GM19351 (cell line): ENCODE results near the gene MRPS18C.

ENCODE experiments used
- ATAC-seq: cut with Tn5 transposase; IDR thresholded peaks from one replicate; pipeline ENCODE4 v1.9.1; 2021; ENCODE audit warnings: mild to moderate bottlenecking, moderate library complexity; ENCODE audit not compliant: unreplicated experiment

Gene MRPS18C

DNA sequence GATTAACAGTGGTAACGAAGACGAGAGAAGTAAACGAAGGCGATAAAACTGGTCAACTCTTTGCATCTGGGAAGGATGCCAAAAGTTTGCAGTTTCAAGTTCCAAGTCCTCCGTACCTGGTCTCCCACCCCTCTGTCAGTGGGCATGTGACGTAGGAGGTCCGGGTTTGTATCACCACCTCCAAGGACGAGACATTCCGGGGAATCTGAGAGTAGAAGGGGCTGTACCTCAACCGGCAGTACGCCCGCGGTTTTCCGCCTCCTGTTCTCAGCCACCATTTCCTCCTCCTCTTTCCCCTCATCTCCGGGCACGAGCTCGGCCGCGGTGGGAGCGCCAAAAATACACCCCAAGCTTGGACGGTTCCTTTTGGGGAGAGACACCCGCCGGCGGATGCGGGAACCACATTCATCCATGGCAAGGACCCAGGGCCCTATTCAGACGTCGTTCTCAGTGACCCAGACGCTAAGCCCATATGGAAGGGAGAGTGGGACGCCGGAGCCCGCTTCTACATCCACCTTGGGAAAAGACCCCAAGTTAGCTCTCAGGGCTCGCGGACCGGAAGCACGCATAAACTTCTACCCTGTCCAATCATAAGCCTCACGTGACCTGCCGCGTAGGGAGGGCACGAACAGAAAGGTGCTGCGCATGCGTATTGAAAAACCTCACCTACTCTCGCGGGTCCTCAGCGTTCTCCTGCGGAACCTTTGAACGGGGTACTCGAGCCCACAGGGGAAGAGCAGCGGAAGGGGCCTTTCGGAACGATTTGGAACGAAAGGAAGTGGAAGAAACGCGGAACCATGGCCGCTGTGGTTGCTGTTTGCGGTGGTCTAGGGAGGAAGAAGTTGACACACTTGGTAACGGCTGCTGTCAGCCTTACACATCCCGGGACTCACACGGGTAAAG, at the start of gene MRPS18C, which contains the start of gene HELQ:
Gene MRPS18C, plus strand, starts transcription at position 778 of the 903 bp plus-strand sequence. Its CDS starts 20 bp downstream, at position 798.
Gene HELQ, minus strand, starts transcription at position 543 of the 903 bp plus-strand sequence. Its CDS starts 130 bp downstream, at position 413.
- peak; percentile 93 for ATAC-seq

DNA sequence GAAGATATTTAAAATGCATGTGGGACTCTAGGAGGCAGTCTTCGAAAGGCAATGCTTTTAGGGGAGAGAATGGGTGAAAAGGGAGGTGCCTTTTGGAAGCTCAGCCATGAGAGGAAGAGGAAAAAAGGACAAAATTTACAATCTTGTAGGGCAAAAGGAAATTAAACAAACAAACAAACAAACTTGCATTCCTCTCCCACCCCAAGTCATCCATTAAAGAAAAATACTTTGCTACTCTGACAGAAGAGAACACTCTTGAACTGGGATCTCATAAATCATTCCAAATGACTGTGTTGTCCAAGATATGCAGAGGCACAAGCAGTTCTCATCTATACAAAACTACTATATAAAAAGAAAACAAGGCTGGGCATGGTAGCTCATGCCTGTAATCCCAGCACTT, 47.0 kb upstream of the MRPS18C start:
- ATAC-seq = no peak

DNA sequence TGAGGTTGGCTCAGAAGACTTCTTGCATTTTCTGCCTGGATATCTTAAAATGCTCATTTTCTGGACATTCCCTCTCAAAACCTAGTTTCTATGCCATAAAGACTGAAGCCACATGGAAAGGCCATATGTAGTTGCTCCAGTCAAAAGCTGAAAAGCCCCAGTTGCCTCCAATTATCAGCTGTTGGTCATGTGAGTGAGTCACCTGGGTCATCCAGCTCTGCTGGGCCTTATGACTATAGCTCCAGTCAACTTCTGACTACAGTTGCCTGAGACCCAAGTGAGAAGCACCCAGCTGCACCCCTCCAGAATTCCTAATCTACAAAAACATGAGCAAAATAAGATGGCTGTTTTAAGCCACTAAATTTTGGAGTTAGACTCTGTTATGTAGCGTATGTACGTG, 42.2 kb upstream of the MRPS18C start:
- no peak for ATAC-seq

DNA sequence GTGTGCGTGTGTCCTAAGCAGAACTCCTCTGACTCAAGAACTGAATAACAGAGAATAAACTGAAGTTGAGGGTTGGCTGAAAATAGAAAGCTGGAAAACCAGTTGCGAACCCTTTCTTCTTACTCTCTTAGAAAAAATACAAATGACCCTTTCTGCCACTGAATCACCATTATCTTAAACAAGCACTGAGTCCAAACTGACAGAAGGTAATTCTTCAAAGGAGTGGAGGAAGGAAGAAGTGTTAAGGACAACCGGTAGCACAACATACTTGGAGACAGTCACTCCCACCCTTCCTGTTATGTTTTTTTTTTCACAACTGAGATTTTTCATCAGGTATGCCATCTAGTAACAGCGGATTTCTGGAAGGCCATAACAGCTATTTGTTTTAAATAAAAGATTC, 38.3 kb upstream of the MRPS18C start:
- no peak for ATAC-seq

DNA sequence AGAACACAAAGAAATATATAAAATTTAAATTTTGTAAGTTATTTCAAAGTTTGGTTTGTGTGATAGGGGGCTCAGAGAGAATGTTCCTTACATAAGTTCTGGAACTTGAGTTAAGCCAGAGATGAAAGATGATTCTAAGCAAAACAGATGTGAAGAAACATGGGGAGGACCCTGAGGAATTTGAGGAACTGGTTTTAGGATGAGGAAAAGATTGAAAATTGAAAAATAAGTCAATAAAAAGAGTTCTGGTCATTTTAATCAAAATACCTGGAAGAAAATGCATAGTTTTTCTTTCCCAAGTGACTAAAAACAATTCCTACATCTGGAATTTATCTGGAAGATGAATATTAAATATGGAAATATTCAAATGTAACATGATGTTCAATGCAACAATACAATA, 37.6 kb upstream of the MRPS18C start:
- ATAC-seq = no peak

DNA sequence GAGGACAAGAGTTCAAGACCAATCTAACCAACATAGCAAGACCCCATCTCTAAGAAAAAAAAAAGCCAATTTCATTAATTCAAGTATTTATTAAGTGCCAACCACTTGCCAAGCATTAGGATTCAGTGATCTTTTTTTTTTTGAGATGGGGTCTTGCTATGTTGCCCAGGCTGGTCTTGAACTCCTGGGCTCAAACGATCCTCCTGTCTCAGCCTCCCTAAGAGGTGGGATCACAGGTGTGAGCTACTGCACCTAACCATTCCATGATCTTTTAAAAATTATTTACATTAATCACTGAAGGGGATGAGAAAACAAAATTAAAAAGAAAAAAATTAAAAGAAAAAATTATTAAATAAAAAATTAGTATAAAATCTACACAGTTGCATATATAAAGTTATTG, 24.7 kb upstream of the MRPS18C start:
- ATAC-seq = no peak

DNA sequence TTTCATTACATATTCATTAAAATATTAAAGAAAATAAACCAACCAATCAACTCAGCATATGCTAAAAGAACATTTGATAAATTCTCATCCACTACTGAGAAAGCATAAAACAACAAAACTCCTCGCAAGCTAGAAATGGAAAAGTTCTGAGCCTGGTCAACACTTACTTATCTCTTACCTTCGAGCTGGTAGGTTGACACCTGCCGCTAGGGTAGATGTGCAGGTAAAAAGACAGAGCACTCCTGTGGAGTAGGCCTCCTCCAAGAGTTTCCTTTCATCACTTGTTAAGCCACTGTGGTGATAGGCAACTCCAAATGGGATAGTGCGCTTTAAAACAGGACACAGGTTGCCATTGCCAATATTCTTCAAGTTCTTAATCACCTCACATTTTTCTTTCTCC, 19.2 kb upstream of the MRPS18C start:
- no peak for ATAC-seq

DNA sequence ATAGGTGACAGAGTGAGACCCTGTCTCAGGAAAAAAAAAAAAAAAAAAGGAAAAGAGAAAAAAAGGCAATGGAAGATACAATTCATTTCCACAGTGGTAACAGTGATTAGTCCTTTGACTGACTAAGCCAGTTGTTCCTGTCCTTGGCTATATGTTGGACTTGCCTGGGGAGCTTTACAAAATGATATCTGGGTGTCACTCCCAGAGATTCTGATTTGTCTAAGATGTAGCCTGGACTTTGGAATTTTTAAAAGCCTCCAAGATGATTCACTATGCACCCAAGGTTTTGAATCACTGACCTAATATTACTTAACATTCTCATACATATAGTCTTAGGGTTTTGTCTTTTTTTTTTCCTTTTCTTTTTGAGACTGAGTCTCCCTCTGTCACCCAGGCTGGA, 17.1 kb upstream of the MRPS18C start:
- no peak for ATAC-seq

DNA sequence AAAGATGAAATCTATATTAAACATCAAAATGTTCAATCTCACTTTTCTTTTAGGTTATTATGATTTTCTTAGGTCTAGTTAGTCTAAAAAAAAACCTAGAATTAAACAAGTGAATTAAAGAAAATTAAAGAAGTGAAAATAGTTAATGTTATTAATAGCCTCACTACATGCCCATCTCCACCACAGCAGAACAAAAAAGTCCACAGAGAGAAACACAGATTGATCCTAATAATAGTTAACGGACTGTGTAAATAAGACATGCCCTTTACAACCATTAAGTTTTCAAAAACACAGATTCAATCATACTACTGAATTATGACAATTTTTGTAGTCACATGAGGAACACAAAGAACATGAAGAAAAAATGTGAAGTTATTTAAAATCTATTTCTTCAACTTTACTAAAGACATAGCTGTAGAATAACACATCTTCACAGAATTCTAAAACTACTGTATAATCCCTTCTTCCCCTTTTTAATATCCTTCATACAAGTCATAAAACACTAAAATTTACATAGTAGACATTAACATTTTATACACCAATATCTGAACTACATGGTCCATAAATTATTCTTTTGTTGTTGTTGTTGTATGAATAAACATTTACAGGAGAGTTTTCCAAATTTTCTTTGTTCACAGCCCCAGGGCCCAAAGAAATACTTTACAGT, 15.6 kb upstream of the MRPS18C start:
- no peak for ATAC-seq

DNA sequence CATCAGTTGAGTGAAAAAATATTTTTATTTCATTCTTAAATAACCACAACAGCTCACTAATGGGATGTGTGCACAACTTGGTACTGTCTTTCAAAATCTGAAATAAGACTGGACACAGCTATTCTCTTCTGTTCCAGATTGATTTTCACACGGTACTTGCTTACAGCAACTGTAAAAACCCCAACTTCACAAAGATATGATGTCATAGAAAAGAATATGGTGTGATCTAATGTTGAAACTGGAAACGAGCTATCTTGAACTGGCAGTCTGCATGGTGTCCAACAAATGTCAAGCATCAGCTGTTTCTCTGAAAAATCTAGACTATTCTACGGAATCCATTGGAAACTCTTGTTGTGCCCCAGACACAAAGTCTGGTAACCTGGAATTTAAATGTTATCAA, 15.0 kb upstream of the MRPS18C start:
- no peak for ATAC-seq

DNA sequence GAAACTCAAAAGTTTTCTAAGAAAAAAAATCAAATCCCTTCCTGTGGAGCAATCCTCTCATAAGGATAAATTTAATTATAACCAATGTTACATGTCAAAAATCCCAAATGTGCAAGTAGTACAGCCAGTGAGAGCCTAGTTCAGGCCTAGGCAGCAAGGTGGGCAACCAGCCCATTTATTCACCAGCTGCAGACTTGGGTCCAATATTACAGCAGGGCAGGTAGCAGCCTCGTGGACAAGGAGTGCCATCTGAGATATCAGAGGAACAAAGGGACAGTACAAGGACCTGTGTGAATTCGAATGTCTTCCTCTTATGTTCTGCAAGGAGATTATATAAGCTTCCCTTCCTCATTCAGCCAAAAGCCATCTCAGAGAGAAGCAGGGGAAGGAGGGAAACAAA, 6.8 kb upstream of the MRPS18C start:
- no peak for ATAC-seq

DNA sequence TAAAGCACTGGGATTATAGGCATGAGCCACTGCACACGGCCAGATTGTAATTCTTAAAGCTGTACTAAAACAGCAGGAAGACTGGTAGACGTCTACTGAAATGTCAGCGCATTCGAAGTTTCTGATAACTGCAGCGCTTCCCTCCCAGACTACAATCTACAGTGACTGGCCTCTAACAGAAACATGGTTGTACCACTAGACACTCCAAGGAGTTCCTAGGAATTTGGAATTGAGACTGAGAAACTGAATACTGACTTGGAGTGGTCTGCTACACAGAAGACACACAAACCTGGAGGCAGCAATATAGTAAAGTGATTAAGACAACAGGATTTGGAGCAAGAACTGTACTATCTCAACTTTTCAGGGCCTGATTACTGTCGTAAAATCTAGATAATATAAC, 1.2 kb upstream of the MRPS18C start:
- no peak for ATAC-seq

DNA sequence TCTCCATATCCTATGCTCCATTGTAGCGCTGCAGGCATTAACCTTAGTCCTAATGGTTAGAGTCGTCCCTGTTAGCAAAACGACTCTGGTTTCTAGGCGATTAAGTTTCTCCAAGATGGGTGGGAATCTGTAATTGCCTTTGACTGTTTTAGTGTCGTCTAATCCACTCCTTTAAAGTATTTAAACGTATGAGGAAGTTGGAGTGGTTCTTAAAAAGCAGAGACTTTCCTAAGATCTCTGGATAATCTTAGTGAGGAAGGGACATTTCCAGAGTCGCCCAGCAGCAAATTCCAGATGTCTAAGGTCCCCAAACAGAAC, 285 bp downstream of the MRPS18C start:
- ATAC-seq = no peak

DNA sequence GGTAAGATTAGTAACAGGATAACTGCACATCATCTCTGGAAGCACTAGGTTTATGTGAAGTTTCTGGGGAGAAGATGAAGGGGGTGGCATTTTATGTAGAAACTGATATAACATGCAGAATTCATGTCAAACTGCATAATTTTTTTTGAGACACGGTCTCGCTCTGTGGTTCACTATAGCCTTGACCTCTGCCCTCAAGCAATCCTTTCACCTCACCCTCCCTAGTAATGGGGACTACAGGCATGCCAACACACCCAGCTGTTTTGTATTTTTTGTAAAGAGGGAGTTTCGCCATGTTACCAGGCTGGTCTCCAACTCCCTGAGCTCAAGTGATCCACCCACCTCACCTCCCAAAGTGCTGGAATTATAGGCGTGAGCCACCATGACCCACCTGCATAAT, 17.6 kb downstream of the MRPS18C start:
- no peak for ATAC-seq

DNA sequence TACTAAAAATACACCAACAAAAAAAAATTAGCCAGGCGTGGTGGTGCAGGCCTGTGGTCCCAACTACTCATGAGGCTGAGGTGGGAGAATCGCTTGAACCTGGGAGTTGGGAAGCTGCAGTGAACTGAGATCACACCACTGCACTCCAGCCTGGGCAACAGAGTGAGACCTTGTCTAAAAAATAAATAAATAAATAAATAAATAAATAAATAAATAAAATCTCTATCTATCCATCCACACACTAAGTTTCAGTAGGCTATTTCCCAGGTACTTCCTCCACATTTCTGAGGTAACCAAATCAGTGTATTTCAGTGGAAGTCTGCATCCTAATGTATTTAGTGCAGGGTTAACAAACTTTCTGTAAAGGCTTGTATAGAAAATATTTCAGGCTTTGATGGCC, 18.1 kb downstream of the MRPS18C start:
- no peak for ATAC-seq

DNA sequence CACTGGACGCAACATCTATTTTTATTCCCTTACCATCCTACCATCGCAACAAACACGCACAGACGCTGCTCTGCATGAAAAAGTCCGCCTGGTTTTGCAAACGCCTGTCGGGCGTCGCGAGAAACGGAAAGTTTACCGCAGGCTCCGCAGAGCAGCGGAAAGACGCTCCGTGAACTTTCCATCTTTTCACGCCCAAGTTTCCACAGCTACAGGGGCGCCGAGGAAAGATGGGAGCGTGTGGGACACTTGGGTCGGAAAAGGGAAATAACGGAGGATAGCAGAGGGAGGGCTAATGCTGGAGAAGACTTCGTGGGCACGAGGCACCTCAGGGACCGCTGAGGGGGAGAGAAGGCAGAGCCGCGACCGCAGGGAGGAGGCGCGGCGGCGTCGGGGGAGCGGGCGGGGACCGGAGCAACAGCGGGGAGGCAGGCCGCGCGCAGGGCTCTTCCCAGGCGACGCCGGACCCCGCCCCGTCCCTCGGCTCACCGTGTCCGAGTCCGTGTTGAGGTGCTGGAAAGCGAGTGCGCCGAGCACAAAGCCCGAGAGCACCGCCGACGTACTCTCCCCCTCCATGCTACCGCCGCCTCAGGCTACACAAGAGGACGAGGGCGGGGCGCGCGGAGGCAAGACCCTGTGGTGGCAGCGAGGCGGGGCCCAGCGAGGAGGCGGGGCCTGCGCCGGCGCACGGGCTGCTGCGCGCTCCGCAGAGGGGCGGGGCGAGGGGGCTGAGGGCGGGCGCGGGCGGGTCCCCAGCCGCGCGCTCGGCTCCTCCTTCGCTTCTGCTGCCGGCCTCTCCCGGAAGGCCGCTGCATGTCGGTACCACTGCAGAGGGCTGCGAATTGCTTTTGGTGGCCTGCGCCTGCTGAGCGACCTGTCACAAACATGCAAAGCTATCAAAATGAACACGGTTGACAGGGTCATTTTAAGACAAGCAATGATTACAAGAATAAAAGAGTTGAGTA, 28.9 kb downstream of the MRPS18C start, which contains the start of gene ABRAXAS1:
Gene ABRAXAS1, minus strand, starts transcription at position 601 of the 962 bp plus-strand sequence. Its CDS starts 28 bp downstream, at position 573.
- peak; percentile 93 for ATAC-seq

DNA sequence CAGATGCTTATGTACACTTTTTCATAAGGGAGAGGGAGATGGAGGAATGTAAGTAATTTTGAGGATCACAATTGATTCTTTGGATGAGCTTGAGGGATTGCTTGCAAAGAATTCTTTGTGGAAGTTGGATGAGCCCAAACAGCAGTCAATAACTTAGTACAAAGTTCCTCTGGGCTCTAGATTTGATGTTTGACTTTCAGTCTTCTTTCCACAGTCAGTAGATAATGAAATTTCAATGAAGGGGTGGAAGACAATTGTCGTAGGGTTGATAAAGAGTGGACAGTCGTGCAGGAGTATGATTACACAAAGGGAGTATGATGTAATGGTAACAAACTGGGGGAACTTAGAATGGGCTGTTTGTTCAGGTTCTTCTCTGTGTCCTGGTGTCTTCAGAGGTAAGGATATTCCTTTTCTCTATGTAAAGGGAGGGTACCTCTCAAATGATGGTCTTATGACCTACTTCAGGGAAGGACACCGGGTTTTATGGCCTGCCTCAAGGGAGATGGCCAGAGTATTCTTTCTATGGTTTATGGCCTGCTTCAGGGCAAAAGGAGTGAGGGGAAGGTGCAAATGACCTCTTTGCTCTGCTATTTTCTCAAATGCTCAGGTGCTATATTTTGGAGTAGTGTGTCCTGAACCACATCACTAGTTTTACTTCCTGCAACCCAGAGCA, 30.7 kb downstream of the MRPS18C start:
- ATAC-seq = no peak

DNA sequence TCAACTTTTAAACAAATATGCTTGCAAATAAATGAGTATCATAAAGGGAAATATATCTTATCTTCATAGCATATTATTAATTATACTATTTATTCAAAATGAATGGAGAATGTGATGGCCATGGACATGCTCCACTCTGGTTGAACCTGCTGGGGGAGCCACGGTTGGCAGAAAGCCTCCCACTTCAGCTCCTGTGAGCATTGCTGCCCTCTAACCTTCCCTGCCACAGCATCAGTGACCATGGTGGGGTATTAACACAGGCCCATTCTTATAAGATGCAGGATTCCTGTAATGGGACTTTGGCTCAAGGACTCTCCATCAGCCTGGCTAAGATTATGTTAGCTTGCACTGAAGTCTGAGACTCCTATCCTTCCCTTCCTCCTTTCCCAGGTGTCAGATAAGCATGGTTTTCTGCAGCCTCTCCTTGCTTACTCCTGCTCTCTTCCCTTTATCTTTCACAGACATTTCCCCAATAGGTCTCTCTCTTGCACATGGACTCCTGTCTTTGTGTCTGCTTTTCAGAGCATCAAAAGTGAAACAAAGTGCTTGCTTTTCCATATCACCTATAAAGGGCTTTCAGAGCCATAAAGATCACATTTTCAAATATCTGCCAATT, 34.0 kb downstream of the MRPS18C start:
- no peak for ATAC-seq

DNA sequence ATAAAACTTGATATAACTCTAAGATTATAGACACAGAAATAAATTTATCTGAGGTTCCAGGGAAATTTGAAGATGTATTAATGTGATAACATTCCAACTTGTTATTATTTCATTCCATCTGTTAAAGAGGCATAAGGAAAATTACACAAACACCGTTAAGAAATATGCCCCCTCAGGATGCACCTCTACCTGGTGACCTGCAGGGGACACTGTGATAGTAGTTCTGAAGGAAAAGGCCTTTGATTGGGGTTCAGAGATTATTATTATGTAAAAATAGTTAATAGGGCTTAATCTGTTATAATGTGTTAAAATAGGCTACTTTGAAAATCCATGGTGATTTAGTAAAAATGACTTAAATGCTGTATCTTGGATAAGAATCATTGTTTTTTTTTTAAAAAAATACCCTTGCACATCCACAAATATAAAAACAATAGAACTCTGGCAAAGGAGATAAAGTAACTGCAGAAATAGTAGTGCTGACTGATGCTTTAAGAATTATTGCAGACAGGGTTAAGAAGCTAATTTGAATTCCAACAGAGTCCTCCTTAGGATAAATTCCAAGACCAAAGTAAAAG, 35.1 kb downstream of the MRPS18C start:
- ATAC-seq = peak; percentile 92
